ENCODE data around the gene ARHGAP30. TPM values are rescaled to one million over a fixed set of nuclear protein-coding genes. Genes with fewer than 3 reads are reported as not detected.

ARHGAP30 gene
- total and polyA plus RNA-seq, 2 of the 8 experiments (the other 6 are each of a cell fraction or from before 2014, with no cell fraction given): 0.27 to 0.39 TPM

DNA sequence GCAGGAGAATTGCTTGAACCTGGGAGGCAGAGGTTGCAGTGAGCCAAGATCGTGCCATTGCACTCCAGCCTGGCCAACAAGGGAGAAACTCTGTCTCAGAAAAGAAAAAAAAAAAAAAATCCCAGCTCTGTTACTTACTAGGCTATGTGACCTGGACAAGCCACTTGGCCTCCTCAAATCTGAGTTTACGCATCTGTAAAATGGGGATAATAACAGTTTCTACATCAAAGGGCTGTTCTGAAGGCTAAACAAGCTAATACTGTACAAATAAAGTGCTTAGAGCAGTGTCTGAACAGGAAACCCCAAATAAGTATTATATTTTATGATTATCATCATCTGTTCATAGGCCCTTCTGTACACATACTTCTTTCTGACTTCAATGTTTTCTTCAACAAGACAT, 62.3 kb downstream of the ARHGAP30 start:
- Histone ChIP-seq H3K9me3 (ENCODE audit: insufficient read depth in 2 of 2, low read depth in 1 of 2, low read length in 1 of 2) (no peaks in the 10 kb centered on the region), H3K9ac (replicated peaks in 1 of 4; ENCODE audit: extremely low read depth in 1 of 4, low read depth in 3 of 4, low read length in 3 of 4) (no peak overlapping the region), H3K36me3 (ENCODE audit: control insufficient read depth in 2 of 4, insufficient read depth in 4 of 4, low read length in 3 of 4) (peaks cover 0 to 7% (median 2%) of the 10 kb centered on the region in 4 experiments; a peak in 3 of 8 replicates), H2BK120ac (replicated peaks; ENCODE audit: low read depth, low read length) (no peak overlapping the region), H4K20me1 (replicated peaks in 1 of 2; ENCODE audit: control insufficient read depth in 1 of 2, insufficient read depth in 2 of 2, low read length in 2 of 2) (peaks cover 7 to 19% of the 10 kb centered on the region in 2 experiments), H3K79me2 (ENCODE audit: control insufficient read depth in 1 of 2, insufficient read depth in 2 of 2, low read length in 2 of 2) (peaks cover 32 to 92% of the 10 kb centered on the region in 2 experiments), H3K4ac (replicated peaks; ENCODE audit: insufficient read length, low read depth, low read length) (no peak overlapping the region), H3K23ac (ENCODE audit: insufficient read length) (no peak overlapping the region), H2AFZ (ENCODE audit: low read length) (no peak overlapping the region), H3K14ac (ENCODE audit: insufficient read length) (no peak overlapping the region), H4K5ac (ENCODE audit: insufficient read length, low read depth, low read length) (no peak overlapping the region), H3K56ac (replicated peaks; ENCODE audit: insufficient read length, low read depth, low read length) (no peak overlapping the region), H3K27ac (ENCODE audit: low read depth, low read length) (no peak overlapping the region), H4K8ac (ENCODE audit: extremely low read depth, insufficient read depth, low read length) (no peak overlapping the region), H2BK20ac (ENCODE audit: low read length) (no peak overlapping the region), H2AK5ac (ENCODE audit: low read depth, low read length) (no peak overlapping the region), H3K27me3 (replicated peaks in 1 of 4; ENCODE audit: control insufficient read depth in 3 of 4, extremely low read depth in 1 of 4, insufficient read depth in 3 of 4, low read length in 3 of 4) (no peaks in the 10 kb centered on the region), H3K4me1 (replicated peaks in 1 of 4; ENCODE audit: control insufficient read depth in 3 of 4, insufficient read depth in 4 of 4, low read length in 3 of 4) (no peaks in the 10 kb centered on the region; a peak in 1 of 7 replicates), H3K4me3 (ENCODE audit: extremely low read depth in 1 of 4, insufficient read depth in 2 of 4, low read depth in 3 of 4, low read length in 4 of 4) (no peak overlapping the region), H2BK5ac (ENCODE audit: low read depth, low read length) (no peak overlapping the region), H3K23me2 (ENCODE audit: low read depth, low read length) (no peaks in the 10 kb centered on the region), H4K91ac (replicated peaks; ENCODE audit: insufficient read length, low read length) (no peak overlapping the region), H3K79me1 (ENCODE audit: low read depth, low read length) (peaks cover 9% of the 10 kb centered on the region), H2BK15ac (ENCODE audit: low read length) (no peak overlapping the region), H2BK12ac (ENCODE audit: low read depth, low read length) (no peak overlapping the region), H3K4me2 (ENCODE audit: insufficient read depth in 1 of 2, low read depth in 2 of 2, low read length in 2 of 2) (no peak overlapping the region), H3K18ac (ENCODE audit: extremely low read depth, low read length) (no peak overlapping the region)
- no peak for TF ChIP-seq BRCA1 (IDR thresholded peaks at IDR 0.05; ENCODE audit: low read depth, low read length)
- TF ChIP-seq KDM1A (IDR thresholded peaks at IDR 0.05; ENCODE audit: borderline replicate concordance, low read length): no peak
- TF ChIP-seq HDAC6 (IDR thresholded peaks at IDR 0.05; ENCODE audit: low read depth, low read length): no peak
- TF ChIP-seq SUZ12 (IDR thresholded peaks at IDR 0.05; ENCODE audit: low read length): no peak
- TF ChIP-seq CTBP2 (IDR thresholded peaks at IDR 0.05; ENCODE audit: borderline replicate concordance, insufficient read depth, insufficient read length, low read length): no peak
- no peak for TF ChIP-seq POLR2A (IDR thresholded peaks at IDR 0.05; ENCODE audit: control extremely low read depth in 1 of 2, low read depth in 2 of 2, low read length in 2 of 2)
- no peak for TF ChIP-seq ZNF274 (IDR thresholded peaks at IDR 0.05; ENCODE audit: borderline replicate concordance, extremely low read depth, low read length)
- TF ChIP-seq YY1 (IDR thresholded peaks at IDR 0.05; ENCODE audit: low read depth, low read length): no peak
- no peak for TF ChIP-seq GABPA (IDR thresholded peaks at IDR 0.05; ENCODE audit: borderline replicate concordance, insufficient read depth, low read length)
- TF ChIP-seq SAP30 (IDR thresholded peaks at IDR 0.05; ENCODE audit: insufficient read depth, insufficient replicate concordance, low read length): no peak
- TF ChIP-seq CHD1 (IDR thresholded peaks at IDR 0.05; ENCODE audit: low read depth, low read length): no peak
- TF ChIP-seq PHF8 (conservative IDR thresholded peaks at IDR 0.05; ENCODE audit: low read depth, low read length): no peak
- 90% methylated on average over 2 of the region's 2 CpGs; no CpG with 5 or more reads in 1 of the 2 experiments for WGBS, 2 experiments (ENCODE audit: extremely low coverage in 1 of 2, insufficient coverage in 1 of 2, insufficient read length in 1 of 2, insufficient replicate concordance in 2 of 2, low coverage in 1 of 2, low lambda C conversion rate in 2 of 2, missing lambda C conversion rate in 1 of 2)
- DNase-seq (ENCODE audit: low read depth in 1 of 2, low spot score in 2 of 2) (no peak), FAIRE-seq (no peak)
- CTCF ChIA-PET (ENCODE audit: partially characterized antibody): interaction anchor here (0.6 to 9.8 kb wide), 4 partner anchors 9 to 44 kb away, joined by 3 to 58 read pairs (median 7); partner anchors contain the start of gene F11R
- POLR2A ChIA-PET (ENCODE audit: partially characterized antibody): interaction anchor here (0.6 to 2.5 kb wide), 8 partner anchors 11 to 125 kb away, joined by 3 to 7 read pairs (median 3); partner anchors contain the start of genes DEDD and F11R

All from H1 (cell line).